ENCODE data around the gene ADAM19.

ADAM19 gene

DNA sequence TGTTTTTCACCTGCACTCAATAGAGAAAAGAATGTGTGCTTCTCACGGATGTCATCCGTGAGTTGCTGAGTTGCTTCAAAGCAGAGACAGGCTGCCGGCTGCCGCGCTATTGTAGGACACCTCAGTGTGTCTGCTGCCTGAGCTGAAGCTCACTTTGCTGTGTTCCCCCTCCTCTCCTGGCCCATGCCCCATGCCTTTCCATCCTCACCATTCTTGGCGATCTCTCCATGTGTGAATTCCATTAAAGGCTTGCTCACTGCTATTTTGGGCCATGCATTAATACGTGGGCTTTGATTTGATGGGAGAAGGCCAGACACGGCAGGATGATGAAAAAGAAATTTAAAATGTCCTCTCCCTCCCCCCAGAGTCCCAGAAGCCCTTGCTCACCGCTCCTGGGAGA lies 14.5 kb downstream of the ADAM19 start:
- no peak for TF ChIP-seq CTCF (IDR thresholded peaks at IDR 0.05; ENCODE audit: extremely low read depth, missing control alignments)
- no peak for DNase-seq (ENCODE audit: low spot score)

DNA sequence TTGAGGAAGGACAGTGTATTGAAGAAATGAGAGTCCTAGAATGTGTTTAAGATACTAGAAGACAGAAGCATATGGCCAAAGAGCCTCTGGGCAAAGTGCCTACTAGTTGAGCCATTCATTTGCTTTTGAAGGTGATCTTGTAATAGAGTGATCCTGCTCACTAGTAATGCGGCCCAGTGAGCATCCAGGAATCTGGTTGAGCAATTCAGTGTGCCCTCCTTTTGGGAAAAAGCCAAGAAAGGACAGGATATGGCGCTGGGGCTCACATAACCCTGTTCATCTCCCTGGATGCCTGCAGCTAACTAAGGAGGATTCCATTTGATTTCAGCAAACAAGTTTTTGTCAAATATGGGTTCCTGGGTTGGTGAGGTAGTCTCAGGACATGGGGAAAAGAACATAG lies 16.3 kb downstream of the ADAM19 start:
- DNase-seq (ENCODE audit: low spot score), result no peak
- TF ChIP-seq CTCF (IDR thresholded peaks at IDR 0.05; ENCODE audit: extremely low read depth, missing control alignments), result no peak

DNA sequence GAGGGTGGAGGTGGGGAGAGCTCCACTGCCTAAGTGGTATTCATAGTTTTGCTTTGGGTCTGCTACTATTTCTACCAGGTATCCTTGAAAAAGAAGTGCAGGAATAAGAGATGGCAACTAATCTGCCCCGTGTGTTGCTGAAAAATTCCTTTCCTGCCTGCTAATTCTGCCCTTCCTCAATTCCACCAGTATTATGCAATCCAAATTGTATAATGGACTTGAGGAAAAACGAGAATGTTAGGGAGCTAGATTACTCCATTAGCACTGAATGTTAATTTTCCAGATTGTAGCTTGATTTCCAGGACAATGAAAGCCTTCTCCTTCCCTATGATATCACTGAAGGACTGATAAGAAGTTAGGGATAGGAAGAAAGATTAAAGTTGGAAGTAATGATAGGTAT lies 16.9 kb downstream of the ADAM19 start:
- no peak for TF ChIP-seq CTCF (IDR thresholded peaks at IDR 0.05; ENCODE audit: extremely low read depth, missing control alignments)

DNA sequence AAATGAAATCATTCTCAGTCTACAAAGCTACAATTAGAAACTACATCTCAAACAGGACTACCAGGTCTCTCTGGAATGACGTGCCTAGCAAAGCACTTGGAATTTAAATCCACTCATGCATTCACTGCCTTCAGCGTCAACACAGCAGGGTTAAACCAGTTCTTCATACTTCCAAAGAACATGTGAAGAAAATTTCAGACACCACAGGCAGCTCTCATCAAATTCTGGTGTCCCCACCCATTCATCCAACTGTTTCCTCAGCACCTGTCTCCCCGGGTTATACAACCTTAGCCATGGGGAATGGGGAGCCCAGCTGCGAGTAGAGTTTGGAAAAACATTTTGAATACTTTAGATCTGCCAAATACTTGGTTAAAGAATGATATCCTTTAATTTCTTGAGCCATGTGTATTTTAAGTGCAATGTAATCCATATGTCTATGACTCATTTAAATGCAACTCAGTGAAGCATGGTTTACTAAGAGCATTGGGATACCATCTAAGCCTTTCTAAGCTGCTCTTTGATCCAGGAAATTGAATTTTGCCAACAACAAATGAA lies 17.5 kb downstream of the ADAM19 start:
- no peak for TF ChIP-seq CTCF (IDR thresholded peaks at IDR 0.05; ENCODE audit: extremely low read depth, missing control alignments)
- no peak for DNase-seq (ENCODE audit: low spot score)

More for the DNA sequence above, 16.9 kb downstream of the ADAM19 start:
- no peak for DNase-seq (ENCODE audit: low spot score)

DNA sequence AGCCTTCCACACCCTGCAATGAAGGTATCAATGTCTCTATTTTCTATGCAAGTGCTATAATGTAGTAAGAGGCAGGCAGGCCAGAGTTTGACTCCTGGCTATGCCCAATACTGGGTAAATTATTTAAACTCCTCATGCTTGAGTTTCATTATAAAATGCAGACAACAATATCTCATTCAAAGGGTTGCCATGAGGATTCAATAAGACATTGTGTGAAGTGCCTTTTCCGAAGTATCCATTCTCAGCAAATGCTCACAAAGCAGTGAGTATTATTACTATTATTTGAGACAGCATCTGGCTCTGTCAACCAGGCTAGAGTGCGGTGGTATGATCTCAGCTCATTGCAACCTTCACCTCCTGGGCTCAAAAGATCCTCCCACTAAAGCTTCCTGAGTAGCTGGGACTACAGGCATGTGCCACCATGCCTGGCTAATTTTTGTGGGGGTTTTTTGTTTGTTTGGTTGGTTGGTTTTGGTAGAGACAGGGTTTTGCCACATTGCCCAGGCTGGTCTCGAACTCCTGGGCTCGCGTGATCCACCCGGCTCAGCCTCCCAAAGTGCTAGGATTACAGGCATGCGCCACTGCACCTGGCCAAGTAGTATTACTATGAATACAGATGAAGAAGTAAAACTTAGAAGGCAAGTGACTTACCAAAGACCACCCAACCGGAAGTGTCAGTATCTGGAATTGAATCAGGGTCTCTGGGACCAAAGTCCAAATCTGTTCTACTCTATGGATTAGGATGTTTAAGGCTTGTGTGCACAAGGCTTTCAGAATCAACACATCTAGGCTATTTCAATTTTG lies 18.8 kb downstream of the ADAM19 start:
- DNase-seq (ENCODE audit: low spot score), result no peak
- no peak for TF ChIP-seq CTCF (IDR thresholded peaks at IDR 0.05; ENCODE audit: extremely low read depth, missing control alignments)

DNA sequence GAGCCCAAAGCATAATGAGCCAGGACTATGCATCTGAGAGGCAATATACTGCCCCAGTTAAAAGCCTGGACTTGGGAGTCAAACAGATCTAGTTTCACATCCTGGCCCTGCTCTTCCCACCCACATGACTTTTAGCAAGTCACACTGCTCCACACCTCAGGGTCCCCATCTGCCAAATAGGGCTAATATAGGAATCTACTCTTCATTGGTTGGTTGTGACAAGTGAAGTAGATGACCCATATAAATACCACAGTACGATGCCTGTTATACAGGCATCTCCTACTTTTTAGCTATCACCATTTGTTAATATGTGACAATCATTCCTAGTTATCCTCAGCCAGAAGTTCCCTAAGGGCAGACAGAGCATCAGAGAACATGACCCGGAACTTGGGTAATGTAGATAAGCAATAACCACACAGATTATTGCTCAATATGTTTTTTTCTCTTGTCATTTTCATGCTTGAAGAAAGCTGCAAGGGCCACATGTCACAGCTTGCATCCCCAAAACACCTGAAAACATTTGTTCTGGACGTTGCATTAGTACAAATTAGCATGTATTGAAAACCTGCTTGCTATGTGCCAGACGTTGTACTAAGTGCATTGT lies 20.4 kb downstream of the ADAM19 start:
- no peak for DNase-seq (ENCODE audit: low spot score)
- no peak for TF ChIP-seq CTCF (IDR thresholded peaks at IDR 0.05; ENCODE audit: extremely low read depth, missing control alignments)

All from GM20000 (cell line).